ENCODE measurements around the gene RAD17.

- TF ChIP-seq, protein P1, sequence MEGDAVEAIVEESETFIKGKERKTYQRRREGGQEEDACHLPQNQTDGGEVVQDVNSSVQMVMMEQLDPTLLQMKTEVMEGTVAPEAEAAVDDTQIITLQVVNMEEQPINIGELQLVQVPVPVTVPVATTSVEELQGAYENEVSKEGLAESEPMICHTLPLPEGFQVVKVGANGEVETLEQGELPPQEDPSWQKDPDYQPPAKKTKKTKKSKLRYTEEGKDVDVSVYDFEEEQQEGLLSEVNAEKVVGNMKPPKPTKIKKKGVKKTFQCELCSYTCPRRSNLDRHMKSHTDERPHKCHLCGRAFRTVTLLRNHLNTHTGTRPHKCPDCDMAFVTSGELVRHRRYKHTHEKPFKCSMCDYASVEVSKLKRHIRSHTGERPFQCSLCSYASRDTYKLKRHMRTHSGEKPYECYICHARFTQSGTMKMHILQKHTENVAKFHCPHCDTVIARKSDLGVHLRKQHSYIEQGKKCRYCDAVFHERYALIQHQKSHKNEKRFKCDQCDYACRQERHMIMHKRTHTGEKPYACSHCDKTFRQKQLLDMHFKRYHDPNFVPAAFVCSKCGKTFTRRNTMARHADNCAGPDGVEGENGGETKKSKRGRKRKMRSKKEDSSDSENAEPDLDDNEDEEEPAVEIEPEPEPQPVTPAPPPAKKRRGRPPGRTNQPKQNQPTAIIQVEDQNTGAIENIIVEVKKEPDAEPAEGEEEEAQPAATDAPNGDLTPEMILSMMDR (IDR thresholded peaks at IDR 0.05), result no peak
- no peak for TF ChIP-seq POLR2A (IDR thresholded peaks at IDR 0.05)
These were observed 919 bp upstream of the RAD17 start for GRCh38 chr5:69368458-69369339.

All from esophagus squamous epithelium (tissue), 4 donors.